HG03060 (cell line): ENCODE measurements around the gene ZPLD1.

Source experiments
- ATAC-seq: cut with Tn5 transposase; IDR thresholded peaks from one replicate; pipeline ENCODE4 v1.9.1; 2021; ENCODE audit warnings: low read depth, moderate number of reproducible peaks; ENCODE audit not compliant: unreplicated experiment

ZPLD1 gene

DNA sequence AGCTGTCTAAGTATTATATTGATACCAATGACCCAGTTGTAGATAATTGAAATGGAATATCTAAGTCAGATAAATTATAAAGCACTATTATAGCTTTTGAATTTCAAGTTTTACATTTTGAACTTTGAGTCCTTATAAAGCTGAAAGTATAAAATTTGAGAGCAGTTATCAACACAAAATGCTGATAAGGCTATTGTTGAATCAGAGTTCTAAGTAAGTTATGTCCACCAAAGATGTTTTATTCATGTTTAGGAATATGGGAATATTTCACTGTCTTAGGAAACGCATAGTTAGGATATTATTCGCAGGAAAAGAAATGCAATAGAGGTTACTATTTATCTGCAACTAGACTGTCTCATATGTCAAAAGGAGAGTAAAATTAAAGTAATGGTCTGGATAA lies 29.4 kb downstream of the ZPLD1 start:
- no peak for ATAC-seq

DNA sequence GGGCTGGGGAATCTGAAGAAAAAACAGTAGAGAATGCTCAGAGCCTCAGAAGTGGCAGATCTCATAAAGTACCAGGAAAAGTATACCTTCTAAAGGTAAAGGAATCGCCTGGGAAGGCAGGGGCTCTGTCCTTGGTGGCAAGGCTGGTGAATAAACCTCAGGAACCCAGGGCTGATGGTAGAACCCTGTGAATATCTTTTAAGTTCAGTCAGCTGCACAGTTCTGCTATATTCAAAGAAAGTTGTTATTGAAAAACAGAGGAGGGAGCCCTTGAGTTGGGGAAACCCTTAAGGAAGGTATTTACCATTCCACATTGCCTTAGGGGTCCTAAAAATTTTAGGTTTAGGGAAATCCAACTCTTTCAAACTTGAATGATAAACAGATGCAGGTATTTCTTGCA lies 31.2 kb downstream of the ZPLD1 start:
- no peak for ATAC-seq

DNA sequence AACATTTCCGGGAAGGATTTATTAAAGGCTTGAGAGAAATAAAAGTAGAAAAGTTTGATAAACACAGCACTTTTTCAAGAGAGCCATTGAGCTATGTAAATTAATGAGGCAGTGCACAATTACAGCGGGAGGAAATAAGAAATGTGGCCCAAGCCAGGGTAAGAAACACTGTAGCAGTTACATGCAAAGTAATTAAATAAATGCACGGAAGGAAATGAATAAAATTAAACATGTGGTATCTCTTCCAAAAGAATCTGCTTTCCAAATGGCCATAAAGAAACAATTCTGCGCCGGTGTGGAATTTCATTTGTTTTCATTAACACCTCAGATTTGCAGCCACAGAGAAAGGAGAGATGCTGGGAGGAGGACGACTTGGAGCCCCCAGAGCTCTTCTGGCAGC lies 35.3 kb downstream of the ZPLD1 start:
- ATAC-seq = no peak

DNA sequence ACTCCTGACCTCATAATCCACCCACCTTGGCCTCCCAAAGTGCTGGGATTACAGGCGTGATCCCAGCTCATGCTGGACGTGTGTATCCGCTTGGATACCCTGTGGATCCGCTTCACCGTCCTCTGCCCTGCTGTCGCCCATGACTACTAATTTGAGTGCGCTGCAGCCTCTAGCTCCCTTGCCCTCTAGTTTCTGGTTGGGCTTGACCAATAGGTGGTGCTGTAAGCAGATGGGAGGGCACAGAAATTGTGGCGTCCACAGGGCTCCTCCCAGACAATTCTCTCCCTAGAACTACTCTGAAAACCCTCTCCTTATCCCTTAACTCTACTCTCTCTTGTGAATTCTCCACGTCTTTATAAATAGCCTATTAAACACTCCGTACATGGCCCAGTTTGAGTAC lies 36.2 kb downstream of the ZPLD1 start:
- no peak for ATAC-seq

DNA sequence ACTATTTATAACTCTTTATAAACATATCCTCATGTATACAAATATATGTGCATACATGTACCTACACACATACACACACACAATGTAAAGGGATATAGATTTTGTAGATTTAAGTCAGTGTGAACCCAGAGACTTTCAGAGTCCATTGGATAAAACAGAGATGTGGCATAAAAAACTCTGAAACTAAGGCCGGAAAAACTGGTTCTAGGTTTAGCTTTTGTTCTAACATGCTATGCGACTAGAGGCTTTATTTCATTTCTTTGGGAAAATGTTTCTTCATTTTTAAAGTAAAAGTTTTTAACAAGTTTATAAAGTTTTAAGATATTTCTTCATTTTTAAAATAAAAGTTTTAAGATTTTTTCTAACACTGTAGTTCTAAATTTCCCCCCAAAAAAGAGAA lies 36.7 kb downstream of the ZPLD1 start:
- no peak for ATAC-seq

DNA sequence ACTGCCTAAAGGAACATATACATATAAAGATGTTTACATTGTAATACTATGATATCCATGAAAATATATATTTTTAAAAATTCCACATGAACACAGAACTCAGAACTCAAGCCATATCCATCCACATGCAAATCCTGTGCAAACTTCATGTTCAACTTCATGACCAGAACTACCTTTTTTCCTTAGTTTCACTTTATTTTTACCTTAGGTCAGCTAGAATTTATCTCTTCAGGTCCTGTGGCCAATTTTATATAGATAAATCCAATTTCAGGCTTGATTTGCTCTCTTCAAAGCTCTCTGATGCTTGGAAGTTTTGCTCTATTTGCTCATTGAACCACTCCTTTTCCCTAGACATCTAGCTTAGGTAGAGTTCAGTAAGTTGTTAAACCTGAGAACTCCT lies 38.8 kb downstream of the ZPLD1 start:
- no peak for ATAC-seq

DNA sequence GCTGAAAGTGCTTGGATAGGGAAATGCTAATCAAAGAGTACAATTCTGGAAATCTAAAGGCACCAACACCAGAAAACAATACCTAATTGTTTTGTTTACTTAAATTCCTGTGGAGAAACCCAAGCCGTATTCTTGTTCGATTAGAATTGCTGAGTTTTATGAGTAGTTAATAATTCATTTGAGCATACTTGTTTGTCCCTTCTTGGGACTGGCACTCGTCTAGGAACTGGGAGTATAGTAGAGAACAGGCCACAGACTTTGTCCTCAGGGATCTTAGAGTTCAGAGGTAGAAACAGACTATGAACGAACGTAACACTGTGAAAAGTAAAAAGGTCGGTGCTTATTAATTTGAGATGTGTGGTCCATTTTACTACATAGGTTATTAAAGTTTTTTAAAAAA lies 39.4 kb downstream of the ZPLD1 start:
- ATAC-seq = no peak

DNA sequence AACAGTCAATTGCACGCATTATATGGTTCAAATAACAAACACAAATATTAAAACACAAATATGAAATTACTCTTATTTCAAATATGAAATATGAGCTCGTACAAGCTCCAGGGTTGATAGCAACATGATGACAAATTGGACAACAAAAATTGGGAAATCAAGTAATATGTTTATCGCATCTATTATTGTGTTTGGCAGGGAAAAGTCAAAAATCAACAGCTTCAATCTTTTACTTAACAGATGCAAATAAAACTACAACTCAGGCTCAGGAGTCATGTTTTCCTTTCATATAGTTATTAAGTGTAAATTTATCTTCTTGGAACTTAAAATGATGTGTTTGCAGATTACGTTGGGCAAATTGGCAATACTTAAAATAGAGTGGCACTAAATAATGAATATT lies 41.4 kb downstream of the ZPLD1 start:
- ATAC-seq = no peak

DNA sequence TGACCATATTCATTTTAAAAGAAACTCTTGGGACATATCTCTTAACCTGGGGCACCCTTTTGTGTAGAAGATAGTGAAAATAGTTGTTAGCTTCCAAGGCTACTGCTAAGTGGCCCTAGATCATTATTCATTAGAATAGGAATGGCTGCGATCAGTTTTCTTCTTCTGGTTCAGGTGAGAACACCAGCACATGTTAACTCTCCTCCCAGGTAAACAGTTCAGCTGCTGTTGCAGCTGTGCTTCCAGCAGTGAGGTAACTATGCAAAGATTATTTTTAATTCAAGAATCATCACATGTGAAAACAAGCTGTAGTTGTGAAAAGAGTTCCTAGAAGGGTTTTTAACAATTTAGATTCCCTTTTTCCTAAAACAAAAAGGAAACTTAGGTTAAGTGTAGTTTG lies 43.3 kb downstream of the ZPLD1 start:
- ATAC-seq = no peak

DNA sequence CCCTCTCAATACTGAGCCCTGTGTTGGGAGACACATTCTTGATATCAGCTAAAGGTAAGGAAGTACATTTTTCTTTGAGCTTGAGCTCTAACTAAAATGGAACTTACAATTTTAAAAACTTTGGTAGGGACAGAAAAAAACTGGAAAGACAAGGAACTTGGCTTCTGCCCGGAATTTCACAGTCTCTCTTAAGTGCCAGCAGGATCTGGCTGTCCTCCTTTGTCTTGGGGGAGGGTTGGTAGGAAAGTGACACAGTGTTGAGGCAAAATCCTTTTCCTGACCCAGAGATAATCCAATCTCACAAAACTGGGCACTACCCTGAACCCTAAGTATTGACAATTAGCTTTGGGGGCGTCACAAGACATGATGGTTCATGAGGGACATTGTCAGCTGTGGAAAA lies 45.3 kb downstream of the ZPLD1 start:
- ATAC-seq = no peak

DNA sequence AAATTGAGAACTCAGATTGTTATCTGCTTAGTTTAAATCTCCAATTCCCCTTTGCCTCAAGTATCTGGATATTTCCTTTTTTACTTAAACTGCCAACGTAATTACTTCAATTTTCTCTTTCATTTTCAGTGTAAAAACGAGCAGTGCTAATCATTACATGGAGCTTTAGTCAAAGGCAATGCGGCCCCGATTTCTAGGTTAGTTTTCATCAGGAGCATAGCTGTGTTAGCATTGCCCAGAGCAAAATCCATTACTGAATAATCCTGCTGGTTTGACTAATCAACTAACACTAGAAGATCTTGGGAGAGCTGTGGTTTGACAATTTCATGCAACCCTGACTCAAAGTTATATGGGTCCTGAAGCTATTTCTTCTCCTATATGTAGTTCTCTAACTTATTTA lies 46.2 kb downstream of the ZPLD1 start:
- ATAC-seq = no peak

DNA sequence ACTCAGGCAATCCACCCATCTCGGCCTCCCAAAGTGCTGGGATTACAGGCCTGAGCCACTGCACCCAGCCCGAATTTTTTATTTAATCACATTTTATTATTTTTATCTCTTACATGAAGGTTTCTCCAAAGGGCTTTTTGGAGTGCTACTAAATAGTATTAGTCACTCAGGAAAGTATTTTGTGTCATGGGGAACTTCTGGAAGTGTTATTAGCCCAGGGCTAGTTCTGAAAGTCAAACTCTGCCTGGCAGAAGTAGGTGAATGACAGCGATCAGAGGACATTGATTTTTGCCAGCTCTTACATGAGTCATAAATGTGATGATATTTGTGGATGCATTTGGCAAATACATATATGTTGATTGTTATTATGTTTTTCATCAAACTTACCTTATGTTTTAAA lies 48.7 kb downstream of the ZPLD1 start:
- no peak for ATAC-seq

DNA sequence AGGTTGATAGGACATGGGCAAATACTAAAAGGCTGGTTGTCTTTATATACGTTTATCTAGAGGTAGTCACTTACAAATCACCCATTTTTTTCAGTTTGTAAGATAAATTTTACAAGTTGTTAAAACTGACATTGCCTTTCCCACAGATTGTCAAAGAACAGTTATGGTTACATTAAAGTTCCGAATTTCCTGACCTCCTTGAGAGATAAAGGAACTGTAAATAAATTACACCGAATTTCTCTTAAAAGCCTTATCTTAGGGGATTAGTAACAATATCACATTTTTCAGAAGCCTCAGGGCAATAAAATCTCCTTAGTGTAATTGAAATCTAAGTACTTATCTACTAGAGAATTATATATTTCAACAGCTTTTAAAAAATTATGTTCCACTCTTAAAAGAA lies 49.5 kb downstream of the ZPLD1 start:
- ATAC-seq = no peak

DNA sequence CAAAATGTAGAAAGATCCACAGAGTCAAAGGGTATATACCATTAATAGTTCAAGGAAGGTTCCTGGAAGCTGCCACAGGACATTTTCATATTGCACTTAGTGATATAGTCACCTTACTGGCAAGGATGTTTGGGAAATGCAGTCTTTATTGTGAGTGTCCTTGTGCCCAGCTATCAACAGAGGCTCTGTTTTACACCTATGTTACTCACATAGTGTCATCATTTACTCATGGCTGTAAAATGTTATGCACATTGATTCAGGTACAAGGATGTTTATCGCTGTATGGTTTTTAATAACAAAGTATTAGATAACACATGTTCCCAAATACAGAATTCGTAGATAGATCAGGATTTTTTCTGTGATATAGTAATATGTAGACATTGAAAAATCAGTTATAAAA lies 50.9 kb downstream of the ZPLD1 start:
- ATAC-seq = no peak

DNA sequence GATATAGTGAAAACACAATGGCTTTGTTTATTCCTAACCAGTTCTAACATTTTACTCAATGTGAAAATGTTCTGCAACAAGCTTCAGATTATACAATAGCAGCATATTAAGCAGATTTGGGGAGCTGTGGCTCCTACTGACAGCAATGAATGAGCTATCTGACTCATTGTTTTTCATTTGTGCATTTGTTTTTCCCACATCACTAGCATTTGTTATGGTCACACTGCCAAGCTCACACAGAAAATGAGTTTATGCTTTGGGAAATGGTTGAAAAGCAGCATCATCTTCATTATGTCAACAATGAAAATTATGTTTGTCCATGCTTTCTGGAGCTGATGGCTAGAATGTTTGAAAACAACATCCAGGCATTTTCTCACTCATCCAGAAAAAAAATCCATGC lies 53.5 kb downstream of the ZPLD1 start:
- ATAC-seq = no peak

DNA sequence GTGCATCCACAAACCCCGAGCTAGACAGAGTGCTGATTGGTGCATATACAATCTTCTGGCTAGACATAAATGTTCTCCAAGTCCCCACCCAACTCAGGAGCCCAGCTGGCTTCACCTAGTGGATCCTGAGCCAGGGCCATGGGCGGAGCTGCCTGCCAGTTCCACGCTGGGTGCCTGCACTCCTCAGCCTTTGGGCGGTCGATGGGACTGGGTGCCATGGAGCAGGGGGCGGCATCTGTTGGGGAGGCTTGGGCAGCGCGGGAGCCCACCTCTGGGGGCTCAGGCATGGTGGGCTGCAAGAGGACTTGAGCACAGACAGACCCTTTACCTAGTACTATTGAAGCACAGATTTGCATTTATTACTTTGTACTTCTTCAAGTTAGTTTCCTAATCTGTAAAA lies 57.5 kb downstream of the ZPLD1 start:
- no peak for ATAC-seq

DNA sequence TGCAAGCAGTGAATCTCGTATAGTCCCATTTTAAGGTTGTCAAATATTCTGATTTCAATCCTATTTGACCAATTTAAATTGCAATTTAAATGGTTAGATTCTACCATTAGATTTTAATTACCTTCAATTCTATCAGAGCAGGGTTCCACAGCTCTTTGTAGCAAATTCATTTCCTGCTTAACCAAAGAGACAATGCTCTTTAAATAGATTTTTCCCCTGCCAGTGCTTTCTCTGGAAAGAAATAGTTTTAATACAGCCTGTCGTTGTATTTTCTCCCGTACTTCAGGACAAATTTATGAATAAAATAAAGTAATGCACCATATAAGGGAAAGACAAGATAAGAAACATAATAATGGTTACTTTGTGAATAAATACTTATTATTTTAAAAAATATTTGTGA lies 62.8 kb downstream of the ZPLD1 start:
- ATAC-seq = no peak

DNA sequence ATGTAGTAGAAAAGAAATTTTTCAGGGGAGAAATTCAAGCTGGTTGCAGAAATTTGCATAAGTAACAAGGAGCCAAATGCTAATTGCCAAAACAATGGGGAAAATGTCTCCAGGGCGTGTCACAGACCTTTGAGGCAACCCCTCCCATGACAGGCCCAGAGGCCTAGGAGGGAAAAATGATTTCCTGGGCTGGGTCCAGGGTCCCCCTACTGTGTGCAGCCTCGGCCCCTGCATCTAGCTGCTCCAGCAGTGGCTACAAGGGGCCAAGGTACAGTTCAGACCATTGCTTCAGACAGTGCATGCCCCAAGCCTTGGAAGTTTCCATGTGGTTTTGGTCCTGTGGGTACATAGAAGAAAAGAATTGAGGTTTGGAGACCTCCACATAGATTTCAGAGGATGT lies 70.7 kb downstream of the ZPLD1 start:
- no peak for ATAC-seq

DNA sequence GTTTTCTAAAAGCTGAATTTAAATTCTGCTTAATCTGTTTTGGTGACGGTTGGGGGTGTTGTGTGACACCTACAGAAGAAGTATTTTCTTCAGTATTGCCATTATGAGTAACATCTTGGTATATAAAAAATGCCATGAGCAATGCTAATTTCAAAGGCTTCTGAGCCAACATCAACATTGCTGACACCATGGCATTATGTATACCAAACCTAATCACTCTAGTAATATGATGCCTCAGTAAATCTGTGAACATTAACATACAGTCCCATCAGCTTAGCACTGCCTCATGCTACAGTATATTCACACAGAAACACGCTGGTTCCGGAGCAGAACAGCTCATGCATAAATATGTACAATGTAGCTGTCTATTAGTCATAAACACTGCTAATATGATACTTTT lies 75.8 kb downstream of the ZPLD1 start:
- no peak for ATAC-seq

DNA sequence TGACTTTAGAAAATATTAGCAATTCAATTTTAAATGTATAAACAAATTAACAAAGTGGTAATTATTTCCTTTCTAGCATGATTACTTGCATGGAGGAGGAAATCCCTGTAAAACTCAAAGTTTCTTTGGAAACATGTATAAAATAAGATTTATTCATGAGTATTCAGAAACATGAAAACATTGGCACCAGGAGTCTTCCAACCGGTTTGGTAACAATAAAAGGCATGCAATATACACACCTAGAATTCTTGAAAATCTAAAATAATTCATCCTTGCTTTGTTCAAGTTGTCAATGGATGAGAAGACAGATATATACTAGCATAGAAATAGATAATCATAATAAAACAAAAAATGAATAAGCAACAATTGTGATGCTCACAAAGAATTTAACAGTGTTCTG lies 76.4 kb downstream of the ZPLD1 start:
- ATAC-seq = no peak

DNA sequence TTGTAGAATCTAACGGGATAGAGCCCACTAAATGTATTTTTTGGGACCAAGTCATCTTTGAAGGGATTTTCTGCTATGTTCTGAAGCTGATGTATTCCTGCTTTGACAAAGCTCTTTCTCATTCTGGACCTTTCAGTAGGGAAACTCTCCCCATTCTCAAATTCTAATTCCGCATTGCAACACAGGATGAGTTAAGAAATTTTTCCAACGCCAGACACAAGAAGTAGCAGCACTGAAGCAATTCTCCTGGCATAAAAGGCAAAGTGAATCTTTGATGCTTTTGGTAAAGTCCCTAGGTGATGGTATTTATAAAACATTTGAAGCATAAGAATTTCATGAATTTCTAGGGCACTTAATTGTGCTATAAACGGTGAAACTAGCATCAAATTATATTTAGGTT lies 76.8 kb downstream of the ZPLD1 start:
- ATAC-seq = no peak

DNA sequence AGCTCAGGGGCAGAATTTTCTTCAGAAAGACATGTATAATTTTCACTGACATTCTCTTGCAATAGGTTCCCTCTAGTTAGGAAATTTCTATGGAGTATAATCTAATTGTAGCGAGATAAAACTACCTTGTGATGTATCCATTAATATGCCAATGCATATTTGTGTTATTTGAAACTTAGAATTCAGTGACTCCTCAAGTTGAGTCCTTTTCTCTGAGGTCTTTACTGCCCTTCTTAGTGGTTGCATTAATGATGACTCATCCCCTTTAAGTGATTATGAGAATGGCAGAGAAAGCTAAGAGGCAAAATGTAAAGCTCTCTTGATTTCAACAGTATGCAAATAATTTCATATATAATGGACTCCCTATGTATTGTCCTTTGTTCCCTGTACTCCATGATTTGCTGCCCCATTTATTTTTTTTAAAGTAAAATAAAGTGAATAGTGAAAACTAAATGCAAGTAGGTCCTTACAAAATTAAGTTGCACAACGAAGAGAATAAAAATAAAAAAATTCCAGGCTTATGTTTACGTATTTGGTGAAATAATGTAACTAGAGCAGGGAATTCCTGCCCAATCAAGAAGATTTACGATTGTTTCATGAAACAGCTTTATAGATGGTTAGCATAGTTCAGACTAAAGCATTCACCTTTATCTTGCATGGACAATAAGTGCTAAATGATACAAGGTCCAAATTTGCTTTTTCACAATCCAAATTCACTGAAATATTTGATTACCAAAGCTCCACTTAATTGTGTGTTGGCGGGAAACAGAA lies 78.1 kb downstream of the ZPLD1 start:
- ATAC-seq = no peak

DNA sequence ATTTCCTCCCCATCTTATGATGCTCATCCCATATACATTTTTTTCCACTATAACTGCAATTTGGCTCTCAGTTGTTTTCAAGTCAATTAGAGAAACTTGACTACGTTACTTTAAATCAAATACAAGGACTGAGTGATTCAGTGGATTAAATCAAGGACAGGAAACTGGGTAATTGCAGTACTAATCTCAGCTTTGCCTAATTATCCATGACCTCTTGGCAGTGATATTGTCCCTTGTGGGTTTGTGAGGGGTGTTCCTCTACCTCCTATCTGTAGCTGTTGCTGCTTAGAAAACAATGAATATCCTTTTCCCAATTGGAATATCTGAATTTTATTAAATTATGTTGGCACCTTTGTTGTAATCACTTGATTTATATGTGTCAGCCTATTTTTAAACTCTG lies 79.4 kb downstream of the ZPLD1 start:
- ATAC-seq = no peak
